GM23338 (cell line): ENCODE data around the gene MTURN. TPM values are rescaled to one million over a fixed set of nuclear protein-coding genes. Genes with fewer than 3 reads are reported as not detected.

Experiments used
- ATAC-seq: fragments of 200-7000 bp; cut with Tn5 transposase; 3 replicates; pipeline ENCODE4 v1.9.1; 2020
- DNase-seq: peaks from one replicate; pipeline ENCODE4 v3.0.0-alpha.2; 2015; ENCODE audit warnings: low spot score
- H2AFZ ChIP-seq: fragments of 200-600 bp; sonication (generic); 2 replicates; pipeline ENCODE4 v1.8.0; 2016; ENCODE audit warnings: antibody characterized with exemption, mild to moderate bottlenecking, moderate library complexity
- H3F3A ChIP-seq: fragments of 200-600 bp; sonication (generic); replicated peaks from 2 replicates; pipeline ENCODE4 v1.8.0; 2017; ENCODE audit warnings: antibody characterized with exemption, mixed run types, low read depth
- H3K27ac ChIP-seq: fragments of 200-600 bp; sonication (generic); 2 replicates; pipeline ENCODE4 v1.6.1; 2016; ENCODE audit warnings: low read depth
- H3K27me3 ChIP-seq: fragments of 200-600 bp; sonication (generic); 2 replicates; pipeline ENCODE4 v1.8.0; 2016; ENCODE audit warnings: mild to moderate bottlenecking, mixed run types, moderate library complexity; ENCODE audit not compliant: insufficient read depth
- H3K36me3 ChIP-seq: fragments of 200-600 bp; sonication (generic); 2 replicates; pipeline ENCODE4 v1.8.0; 2016; ENCODE audit warnings: mild to moderate bottlenecking; ENCODE audit not compliant: insufficient read depth
- H3K4me1 ChIP-seq: fragments of 200-600 bp; sonication (generic); 2 replicates; pipeline ENCODE4 v1.8.0; 2016; ENCODE audit warnings: mild to moderate bottlenecking, moderate library complexity; ENCODE audit not compliant: insufficient read depth
- H3K4me2 ChIP-seq: fragments of 200-600 bp; sonication (generic); 2 replicates; pipeline ENCODE4 v1.7.1; 2017; ENCODE audit warnings: mixed run types
- H3K4me3 ChIP-seq: fragments of 200-600 bp; sonication (generic); 2 replicates; pipeline ENCODE4 v1.6.1; 2016; ENCODE audit warnings: mixed run types
- H3K79me2 ChIP-seq: fragments of 200-600 bp; sonication (generic); replicated peaks from 2 replicates; pipeline ENCODE4 v1.8.0; 2017; ENCODE audit warnings: mild to moderate bottlenecking; ENCODE audit not compliant: insufficient read depth
- H3K9me2 ChIP-seq: fragments of 200-600 bp; sonication (generic); 2 replicates; pipeline ENCODE4 v1.8.0; 2017; ENCODE audit not compliant: insufficient read depth
- H4K20me1 ChIP-seq: fragments of 200-600 bp; sonication (generic); replicated peaks from 2 replicates; pipeline ENCODE4 v1.8.0; 2017; ENCODE audit warnings: mild to moderate bottlenecking; ENCODE audit not compliant: insufficient read depth
- H3K27ac Mint-ChIP-seq: 2 replicates; pipeline ENCODE4 v1.8.0; 2020; ENCODE audit warnings: inconsistent platforms, mild to moderate bottlenecking, moderate library complexity, mixed read lengths
- H3K27me3 Mint-ChIP-seq: 3 replicates; pipeline ENCODE4 v1.8.0; 2022; ENCODE audit warnings: low read depth, mild to moderate bottlenecking, moderate library complexity, mixed read lengths, inconsistent platforms; ENCODE audit not compliant: insufficient read depth, poor library complexity
- H3K36me3 Mint-ChIP-seq: 3 replicates; pipeline ENCODE4 v1.8.0; 2021; ENCODE audit warnings: low read depth, mild to moderate bottlenecking, inconsistent platforms, moderate library complexity, mixed read lengths
- H3K4me1 Mint-ChIP-seq: 3 replicates; pipeline ENCODE4 v1.8.0; 2020; ENCODE audit warnings: mild to moderate bottlenecking, inconsistent platforms, mixed read lengths
- H3K4me3 Mint-ChIP-seq: 3 replicates; pipeline ENCODE4 v1.8.0; 2021; ENCODE audit warnings: moderate library complexity, mild to moderate bottlenecking, inconsistent platforms, mixed read lengths
- H3K9me3 Mint-ChIP-seq: 3 replicates; pipeline ENCODE4 v1.8.0; 2020; ENCODE audit warnings: moderate library complexity, mild to moderate bottlenecking, inconsistent platforms, mixed read lengths
- CTCF ChIP-seq, 2 experiments: fragments of 200-600 bp in 1 of 2; sonication (generic) in 1 of 2; conservative IDR thresholded peaks; 2 replicates each; pipeline versions ENCODE4 v1.5.1 to v1.6.1; 2016 to 2017; ENCODE audit warnings: antibody characterized with exemption in 2 of 2, low read depth in 2 of 2, mild to moderate bottlenecking in 2 of 2, moderate library complexity in 1 of 2
- ETS1 ChIP-seq: IDR thresholded peaks from 2 replicates; pipeline ENCODE4 v1.6.1; 2016; ENCODE audit warnings: antibody characterized with exemption
- EZH2 ChIP-seq: fragments of 200-600 bp; sonication (generic); IDR thresholded peaks from one replicate; pipeline ENCODE4 v1.8.0; 2017; ENCODE audit warnings: antibody characterized with exemption, mild to moderate bottlenecking, low read depth; ENCODE audit not compliant: unreplicated experiment
- EZH2phosphoT487 ChIP-seq: fragments of 200-600 bp; sonication (generic); IDR thresholded peaks from one replicate; pipeline ENCODE4 v1.8.1; 2018; ENCODE audit warnings: antibody characterized with exemption; ENCODE audit not compliant: unreplicated experiment
- NANOG ChIP-seq: IDR thresholded peaks from 2 replicates; pipeline ENCODE4 v1.6.1; 2016; ENCODE audit warnings: antibody characterized with exemption, borderline replicate concordance
- POLR2AphosphoS5 ChIP-seq: IDR thresholded peaks from 2 replicates; pipeline ENCODE4 v1.6.1; 2016; ENCODE audit warnings: antibody characterized with exemption, low read depth
- REST ChIP-seq: IDR thresholded peaks from one replicate; pipeline ENCODE4 v1.6.1; 2018; ENCODE audit warnings: antibody characterized with exemption; ENCODE audit not compliant: unreplicated experiment
- ZNF331 ChIP-seq: fragments of 250-450 bp; sonication (Bioruptor Pico); IDR thresholded peaks from 2 replicates; pipeline ENCODE4 v1.5.0; 2020; ENCODE audit warnings: low read depth, mild to moderate bottlenecking, moderate library complexity
- ZNF462 ChIP-seq: fragments of 250-450 bp; sonication (Bioruptor Pico); IDR thresholded peaks from 2 replicates; pipeline ENCODE4 v1.5.0; 2020; ENCODE audit warnings: mild to moderate bottlenecking, moderate library complexity
- polyA plus RNA-seq: library from polyadenylated mRNA; unstranded; fragments of >200 nt; fragmentation: Nextera tagmentation; extraction: Ambion mirVana; gene quantifications from 2 replicates; pipeline ENCODE4 v1.2.1, GENCODE V29; 2016
- total RNA-seq: library from RNA; depleted of rRNA; stranded (reverse); fragments of >200 nt; shearing (Covaris generic); gene quantifications from 2 replicates; pipeline ENCODE4 v1.2.3, GENCODE V29; 2014

The MTURN gene
- total and polyA plus RNA-seq, 2 experiments from 2014 or later: 3.1 to 8.7 TPM

- TF ChIP-seq ETS1: no peak
- TF ChIP-seq ZNF462: no peak
- no peak for TF ChIP-seq EZH2phosphoT487
These were observed 46.4 kb downstream of the MTURN start (continued) for GRCh38 chr7:30181211-30181610.

- H3K36me3 ChIP-seq: no peaks in the 10 kb centered on the region
- peaks cover 6% of the 10 kb centered on the region; the same call in 2 of the 3 replicates for H3K4me1 Mint-ChIP-seq
- H3K9me3 Mint-ChIP-seq: peaks cover 10% of the 10 kb centered on the region; the same call in 2 of the 3 replicates
- DNase-seq (no peak), ATAC-seq (no peak)
- H3K4me3 ChIP-seq: no peak overlapping the region
- H2AFZ ChIP-seq: no peak overlapping the region
- H3K4me3 Mint-ChIP-seq: no peak overlapping the region
- no peaks in the 10 kb centered on the region for H3K79me2 ChIP-seq
- no peak overlapping the region for H3K27ac Mint-ChIP-seq
- no peaks in the 10 kb centered on the region for H3K27me3 ChIP-seq
- H3K4me2 ChIP-seq: no peak overlapping the region
- no peaks in the 10 kb centered on the region for H3F3A ChIP-seq
- TF ChIP-seq REST (no peak), EZH2 (no peak), NANOG (no peak), ETS1 (no peak), ZNF331 (CRISPR knock-in tag) (no peak), POLR2AphosphoS5 (no peak), CTCF (conservative IDR thresholded peaks at IDR 0.05; ENCODE audit: low read depth in 2 of 2) (no peak)
- H3K4me1 ChIP-seq: no peaks in the 10 kb centered on the region
- no peaks in the 10 kb centered on the region for H4K20me1 ChIP-seq
- H3K36me3 Mint-ChIP-seq: peaks cover 8% of the 10 kb centered on the region; the same call in 2 of the 3 replicates
- no peak overlapping the region for H3K27ac ChIP-seq
- H3K9me2 ChIP-seq: no peaks in the 10 kb centered on the region
- peaks cover 1% of the 10 kb centered on the region for H3K27me3 Mint-ChIP-seq
These were observed 47.1 kb downstream of the MTURN start for GRCh38 chr7:30181736-30182522.
